ENCODE measurements around the gene B4GALT1. TPM values are rescaled to one million over a fixed set of nuclear protein-coding genes. Genes with fewer than 3 reads are reported as not detected.

B4GALT1 gene, protein sequence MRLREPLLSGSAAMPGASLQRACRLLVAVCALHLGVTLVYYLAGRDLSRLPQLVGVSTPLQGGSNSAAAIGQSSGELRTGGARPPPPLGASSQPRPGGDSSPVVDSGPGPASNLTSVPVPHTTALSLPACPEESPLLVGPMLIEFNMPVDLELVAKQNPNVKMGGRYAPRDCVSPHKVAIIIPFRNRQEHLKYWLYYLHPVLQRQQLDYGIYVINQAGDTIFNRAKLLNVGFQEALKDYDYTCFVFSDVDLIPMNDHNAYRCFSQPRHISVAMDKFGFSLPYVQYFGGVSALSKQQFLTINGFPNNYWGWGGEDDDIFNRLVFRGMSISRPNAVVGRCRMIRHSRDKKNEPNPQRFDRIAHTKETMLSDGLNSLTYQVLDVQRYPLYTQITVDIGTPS
- 14.5 and 15.4 TPM in 2 replicates for total RNA-seq

DNA sequence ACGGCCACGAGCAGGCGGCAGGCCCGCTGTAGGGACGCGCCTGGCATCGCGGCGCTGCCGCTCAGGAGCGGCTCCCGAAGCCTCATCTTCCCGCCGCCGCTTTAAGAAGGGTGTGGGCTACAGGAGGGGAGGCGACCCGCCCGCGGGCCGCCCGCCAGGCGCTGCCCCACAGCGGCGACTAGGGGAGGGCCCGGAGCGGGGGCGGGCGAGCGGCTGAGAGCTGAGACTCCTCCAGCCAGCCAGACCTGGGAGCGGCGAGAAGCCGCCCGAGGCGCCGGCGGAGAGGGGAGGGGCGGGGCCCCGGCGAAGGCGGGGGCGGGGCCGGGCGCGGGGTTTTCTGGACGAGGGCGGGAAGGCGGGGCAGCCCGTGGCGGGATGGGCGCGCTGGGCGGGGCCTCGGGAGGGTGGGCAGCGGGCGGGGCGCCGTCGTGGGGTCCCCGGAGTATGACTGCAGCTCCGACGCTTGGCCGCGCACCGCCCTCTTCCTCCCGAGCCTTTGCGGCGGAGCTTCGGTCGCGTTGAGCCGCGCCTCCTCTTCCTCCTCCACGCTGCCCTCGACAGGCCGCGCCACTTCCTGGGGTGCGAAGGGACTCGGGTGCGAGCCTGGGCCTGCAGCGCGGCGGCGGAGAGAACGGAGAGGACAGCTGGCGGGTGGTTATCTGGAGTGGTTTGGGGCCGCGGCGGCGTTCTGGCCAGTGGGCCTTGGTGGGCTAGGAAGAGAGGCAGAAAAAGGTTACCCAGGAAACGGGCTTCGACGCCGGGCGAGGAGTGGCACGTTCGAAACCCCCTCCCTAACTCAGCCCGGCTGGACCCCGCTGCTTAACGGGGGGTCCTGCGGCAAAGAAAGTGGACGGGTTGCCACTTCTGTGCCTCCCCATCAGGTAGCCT is at the start of gene B4GALT1:
TSS of gene B4GALT1 (minus strand) at position 253 of the 888 bp plus-strand sequence. CDS start at position 86, 167 bp downstream.

DNA sequence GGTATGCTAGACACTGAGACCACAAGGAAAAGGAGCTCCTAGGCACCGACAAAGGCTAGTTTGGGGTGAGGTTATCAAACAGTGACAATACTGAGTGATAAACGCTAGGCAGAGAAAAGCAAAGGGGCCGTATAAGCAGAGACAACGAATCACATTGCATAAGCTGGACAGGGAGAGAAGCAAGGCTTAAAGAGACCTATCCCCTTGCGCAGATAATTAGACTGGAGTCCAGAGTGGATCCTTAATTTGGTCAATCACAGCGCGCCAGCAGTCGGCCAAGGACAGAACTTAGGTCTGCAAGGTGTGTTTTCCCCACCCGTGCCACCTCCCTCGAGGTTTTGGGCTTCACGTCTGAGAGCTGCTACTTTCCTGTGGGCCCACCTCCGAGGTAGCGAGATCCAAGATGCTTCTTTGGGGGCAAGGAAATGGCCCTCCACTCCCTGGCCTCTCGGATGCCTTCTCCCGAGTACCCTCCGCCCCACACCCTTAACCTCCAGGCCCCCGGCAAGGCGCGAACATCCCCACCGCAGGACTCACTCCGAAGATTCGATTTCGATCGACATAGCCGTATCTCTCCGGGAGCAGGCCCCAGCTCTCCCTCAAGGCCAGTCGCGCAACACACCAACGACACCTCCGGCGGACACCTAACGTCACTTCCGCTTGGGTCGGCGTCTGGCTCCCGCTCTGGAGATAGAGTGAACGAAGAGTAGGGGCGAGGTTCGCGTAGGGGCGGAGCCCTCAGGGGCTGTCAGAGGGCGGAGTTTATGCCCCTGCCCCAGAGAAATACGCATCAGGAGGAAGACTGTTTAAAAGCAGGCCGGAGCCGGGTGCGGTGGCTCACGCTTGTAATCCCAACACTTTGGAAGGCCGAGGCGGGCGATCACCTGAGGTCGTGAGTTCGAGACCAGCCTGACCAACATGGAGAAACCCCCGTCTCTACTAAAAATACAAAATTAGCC is 90.8 kb downstream of the B4GALT1 start, which contains the start of gene SMU1:
TSS of gene SMU1 (minus strand) at position 629 of the 959 bp plus-strand sequence. CDS start at position 563, 66 bp downstream.

Small RNA genes within 50 kb of the gene (small RNA-seq; reads per million reads assigned to genes)
- gene RNU4ATAC15P: not detected

Other genes with a start within 250 kb of the B4GALT1 start
- gene APTX, start 165.7 kb downstream of the B4GALT1 start, total RNA-seq: 30.5 and 36.8 TPM in 2 replicates
- 53.6 and 80.2 TPM in 2 replicates for gene DNAJA1, start 142.1 kb downstream of the B4GALT1 start, total RNA-seq
- gene SMU1, start 90.7 kb downstream of the B4GALT1 start, total RNA-seq: 23.5 and 29.7 TPM in 2 replicates
- gene SPINK4, start 72.8 kb upstream of the B4GALT1 start, total RNA-seq: not detected in 2 replicates
- gene BAG1, start 97.4 kb upstream of the B4GALT1 start, total RNA-seq: 18.6 and 25.0 TPM in 2 replicates
- gene CHMP5, start 97.7 kb upstream of the B4GALT1 start, total RNA-seq: 46.5 and 57.3 TPM in 2 replicates
- gene NFX1, start 123.2 kb upstream of the B4GALT1 start, total RNA-seq: 27.2 and 36.2 TPM in 2 replicates
- 0.59 and 1.1 TPM in 2 replicates for gene AQP7, start 235.2 kb upstream of the B4GALT1 start, total RNA-seq

Measured in subcutaneous preadipocyte (primary cell).